Vagina (tissue), 2 donors: Measurements from ENCODE around the gene POU2F3. TPM values are rescaled to one million over a fixed set of nuclear protein-coding genes. Genes with fewer than 3 reads are reported as not detected.

ENCODE experiments used
- DNase-seq, 2 donors: peaks; one replicate each; pipeline ENCODE4 v3.0.0-alpha.2; 2017; ENCODE audit errors: extremely low spot score in 2 of 2
- H3K27ac ChIP-seq: fragments of 200-600 bp; sonication (generic); one replicate; pipeline ENCODE4 v1.5.1; 2019
- H3K27me3 ChIP-seq: fragments of 200-600 bp; sonication (generic); one replicate; pipeline ENCODE4 v1.5.1; 2019
- H3K36me3 ChIP-seq, 2 donors: fragments of 200-600 bp; sonication (generic); one replicate each; pipeline ENCODE4 v1.5.1; 2017 to 2019
- H3K4me1 ChIP-seq: fragments of 200-600 bp; sonication (generic); one replicate; pipeline ENCODE4 v1.5.1; 2019
- H3K4me3 ChIP-seq, 2 donors: fragments of 200-600 bp; sonication (generic); 1 replicate in 1 of 2; 2 replicates in 1 of 2; pipeline ENCODE4 v1.5.1; 2016 to 2019
- H3K9me3 ChIP-seq: fragments of 200-600 bp; sonication (generic); one replicate; pipeline ENCODE4 v1.5.1; 2019
- CTCF ChIP-seq, 3 experiments: fragments of 450-650 bp in 2 of 3; fragments of 200-600 bp in 1 of 3; sonication (generic) in 1 of 3; IDR thresholded peaks; one replicate each; pipeline ENCODE4 v1.5.1; 2017 to 2019; ENCODE audit warnings: antibody characterized with exemption in 3 of 3, mild to moderate bottlenecking in 2 of 3, moderate library complexity in 2 of 3
- POLR2A ChIP-seq, 2 donors: fragments of 450-650 bp; IDR thresholded peaks; one replicate each; pipeline ENCODE4 v1.6.1; 2017; ENCODE audit warnings: antibody characterized with exemption in 2 of 2, mild to moderate bottlenecking in 2 of 2, moderate library complexity in 2 of 2
- POLR2AphosphoS5 ChIP-seq, 2 donors: sonication (generic); formaldehyde crosslinking; IDR thresholded peaks; one replicate each; pipeline ENCODE4 v1.9.0; 2017; ENCODE audit warnings: antibody characterized with exemption in 2 of 2, mild to moderate bottlenecking in 2 of 2, low read depth in 1 of 2; ENCODE audit not compliant: insufficient read depth in 1 of 2
- intact Hi-C: fragments of 100-400 bp; cut with DNase I; formaldehyde crosslinking; loops from one replicate; pipeline ENCODE4 v1.15.1; 2023
- total RNA-seq: library from RNA; depleted of rRNA; stranded (reverse); fragments of >200 nt; gene quantifications from one replicate; pipeline ENCODE4 v1.2.3, GENCODE V29; 2016

Gene POU2F3
- total RNA-seq, 1 donor from 2014 or later: 2.7 TPM

GRCh38 chr11:120205596-120206161 is 34.3 kb upstream of the POU2F3 start:
- intact Hi-C loops: no loop called here
- H3K27ac ChIP-seq: peak overlapping the region; percentile 78
- no peak for DNase-seq

DNA sequence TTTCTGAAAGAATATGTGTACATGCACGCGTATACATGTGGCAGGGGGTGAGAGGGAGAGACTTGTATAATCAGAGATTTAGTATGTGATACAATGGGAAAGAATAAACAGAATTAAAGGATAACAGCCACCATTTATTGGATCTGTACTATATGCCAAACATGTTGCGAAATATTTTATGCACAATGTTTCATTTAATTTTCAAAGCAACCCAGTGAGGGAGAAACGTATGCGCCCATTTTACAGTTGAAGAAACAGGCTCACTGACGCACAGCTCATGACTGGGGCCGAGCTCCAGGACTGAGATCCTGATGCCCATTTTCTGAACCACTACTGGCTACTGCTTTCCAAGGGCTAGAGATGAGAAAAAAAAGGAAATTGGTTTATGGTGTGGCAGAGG is 32.4 kb upstream of the POU2F3 start:
- no peak for DNase-seq
- Histone ChIP-seq H3K36me3 (no peaks in the 10 kb centered on the region), H3K27me3 (no peaks in the 10 kb centered on the region), H3K9me3 (no peaks in the 10 kb centered on the region), H3K4me3 (no peak overlapping the region), H3K27ac (peak overlapping the region; percentile 80), H3K4me1 (peaks cover 71% of the 10 kb centered on the region)
- TF ChIP-seq POLR2A (IDR thresholded peaks at IDR 0.05) (no peak), POLR2AphosphoS5 (IDR thresholded peaks at IDR 0.05; ENCODE audit: insufficient read depth in 1 of 2, low read depth in 1 of 2) (no peak), CTCF (IDR thresholded peaks at IDR 0.05) (no peak)
- intact Hi-C loops: no loop called here

More at GRCh38 chr11:120205596-120206161, 34.3 kb upstream of the POU2F3 start:
- H3K27me3 ChIP-seq: no peaks in the 10 kb centered on the region
- no peak for TF ChIP-seq POLR2AphosphoS5 (IDR thresholded peaks at IDR 0.05; ENCODE audit: insufficient read depth in 1 of 2, low read depth in 1 of 2)
- H3K4me1 ChIP-seq: peaks cover 59% of the 10 kb centered on the region
- H3K9me3 ChIP-seq: no peaks in the 10 kb centered on the region
- H3K36me3 ChIP-seq: no peaks in the 10 kb centered on the region
- no peak overlapping the region for H3K4me3 ChIP-seq

- intact Hi-C loops: no loop called here
- Histone ChIP-seq H3K27me3 (no peaks in the 10 kb centered on the region), H3K9me3 (no peaks in the 10 kb centered on the region), H3K4me1 (peaks cover 76% of the 10 kb centered on the region), H3K4me3 (no peak overlapping the region), H3K27ac (peak overlapping the region; percentile 80), H3K36me3 (no peaks in the 10 kb centered on the region)
- TF ChIP-seq CTCF (IDR thresholded peaks at IDR 0.05): no peak
- TF ChIP-seq POLR2A (IDR thresholded peaks at IDR 0.05): no peak
- no peak for TF ChIP-seq POLR2AphosphoS5 (IDR thresholded peaks at IDR 0.05; ENCODE audit: insufficient read depth in 1 of 2, low read depth in 1 of 2)
- no peak for DNase-seq
These were observed 31.9 kb upstream of the POU2F3 start for GRCh38 chr11:120208001-120208441.

GRCh38 chr11:120208777-120209176 is 31.2 kb upstream of the POU2F3 start:
- peak overlapping the region; percentile 80 for H3K27ac ChIP-seq
- no peaks in the 10 kb centered on the region for H3K27me3 ChIP-seq
- H3K36me3 ChIP-seq: no peaks in the 10 kb centered on the region
- intact Hi-C loops: no loop called here
- H3K4me3 ChIP-seq: no peak overlapping the region
- peaks cover 84% of the 10 kb centered on the region for H3K4me1 ChIP-seq
- no peak for DNase-seq
- TF ChIP-seq POLR2AphosphoS5 (IDR thresholded peaks at IDR 0.05; ENCODE audit: insufficient read depth in 1 of 2, low read depth in 1 of 2): no peak
- TF ChIP-seq POLR2A (IDR thresholded peaks at IDR 0.05): no peak
- no peak for TF ChIP-seq CTCF (IDR thresholded peaks at IDR 0.05)
- no peaks in the 10 kb centered on the region for H3K9me3 ChIP-seq

DNA sequence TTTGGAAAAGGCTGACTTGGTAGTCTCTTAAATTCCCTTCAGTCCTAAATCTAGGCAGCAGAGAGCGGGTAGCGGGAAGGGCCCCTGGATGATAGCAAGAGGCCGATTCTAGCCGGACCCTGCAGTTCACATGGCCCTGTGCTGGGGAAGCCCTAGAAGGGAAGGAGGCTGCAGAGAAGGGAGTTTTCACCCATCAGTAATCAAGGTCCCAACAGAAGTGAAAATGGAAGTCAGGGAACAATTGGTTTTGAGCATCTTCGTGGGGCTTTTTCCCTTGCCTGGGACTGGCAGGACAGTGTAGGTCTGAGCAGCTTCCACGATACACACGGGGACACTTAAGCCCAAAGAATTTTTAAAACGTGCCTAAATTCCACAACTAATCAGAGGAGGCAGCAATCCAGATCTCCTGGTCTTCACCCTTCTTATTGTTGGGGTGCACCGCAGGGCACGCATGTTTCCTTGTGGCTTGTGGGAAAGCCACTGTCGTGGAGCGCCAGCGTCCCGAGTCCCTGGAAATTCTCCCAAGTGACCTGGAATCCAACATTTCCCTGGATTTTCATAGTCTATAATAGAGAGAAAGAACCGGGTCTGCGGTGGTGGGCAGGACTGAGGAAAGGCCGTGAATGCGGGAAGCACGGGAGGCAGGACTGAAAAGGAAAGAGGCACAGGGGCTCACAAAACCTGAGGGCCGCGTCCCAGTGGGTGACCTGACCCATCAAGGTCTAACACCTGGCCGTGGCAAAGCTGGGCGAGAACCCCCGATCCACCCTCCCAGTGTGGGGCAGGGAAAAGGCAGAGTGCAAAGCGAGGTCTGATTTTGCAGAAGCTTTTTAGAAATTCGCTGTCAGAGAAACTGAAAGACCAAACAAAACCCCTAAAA is 30.0 kb upstream of the POU2F3 start:
- intact Hi-C loops: no loop called here
- DNase-seq: no peak
- peaks cover 88% of the 10 kb centered on the region for H3K4me1 ChIP-seq
- no peaks in the 10 kb centered on the region for H3K27me3 ChIP-seq
- H3K4me3 ChIP-seq: peak overlapping the region; percentile 49 to 83
- TF ChIP-seq CTCF (IDR thresholded peaks at IDR 0.05) (no peak), POLR2AphosphoS5 (IDR thresholded peaks at IDR 0.05; ENCODE audit: insufficient read depth in 1 of 2, low read depth in 1 of 2) (no peak), POLR2A (IDR thresholded peaks at IDR 0.05) (no peak)
- H3K36me3 ChIP-seq: no peaks in the 10 kb centered on the region
- no peaks in the 10 kb centered on the region for H3K9me3 ChIP-seq
- H3K27ac ChIP-seq: peak overlapping the region; percentile 80
